Smooth muscle cell (in vitro differentiated cells): ENCODE measurements around the gene UTRN. TPM values are rescaled to one million over a fixed set of nuclear protein-coding genes. Genes with fewer than 3 reads are reported as not detected.

Experiments
- DNase-seq: peaks from one replicate; lab custom pipeline; 2025; ENCODE audit not compliant: unreplicated experiment; lab: John Stamatoyannopoulos, UW
- H2AFZ ChIP-seq: fragments of 200-600 bp; sonication (generic); 2 replicates; pipeline ENCODE4 v1.6.0; 2016; ENCODE audit warnings: antibody characterized with exemption, low read depth, mild to moderate bottlenecking
- H3F3A ChIP-seq: fragments of 200-600 bp; sonication (generic); 2 replicates; pipeline ENCODE4 v1.6.0; 2017; ENCODE audit warnings: antibody characterized with exemption, low read depth
- H3K27ac ChIP-seq: fragments of 200-600 bp; sonication (generic); 2 replicates; pipeline ENCODE4 v1.5.1; 2016; ENCODE audit warnings: low read depth, mild to moderate bottlenecking
- H3K27me3 ChIP-seq: fragments of 200-600 bp; sonication (generic); 2 replicates; pipeline ENCODE4 v1.6.1; 2016; ENCODE audit warnings: low read depth, mild to moderate bottlenecking
- H3K36me3 ChIP-seq: fragments of 200-600 bp; sonication (generic); 2 replicates; pipeline ENCODE4 v1.5.1; 2016; ENCODE audit warnings: low read depth
- H3K4me1 ChIP-seq: fragments of 200-600 bp; sonication (generic); 2 replicates; pipeline ENCODE4 v1.5.1; 2016; ENCODE audit warnings: low read depth
- H3K4me2 ChIP-seq: fragments of 200-600 bp; sonication (generic); 2 replicates; pipeline ENCODE4 v1.6.0; 2016; ENCODE audit warnings: mild to moderate bottlenecking
- H3K4me3 ChIP-seq: fragments of 200-600 bp; sonication (generic); 2 replicates; pipeline ENCODE4 v1.5.1; 2016; ENCODE audit warnings: mild to moderate bottlenecking
- H3K79me2 ChIP-seq: fragments of 200-600 bp; sonication (generic); 2 replicates; pipeline ENCODE4 v1.6.0; 2016; ENCODE audit warnings: low read depth, mild to moderate bottlenecking
- H3K9ac ChIP-seq: fragments of 200-600 bp; sonication (generic); 2 replicates; pipeline ENCODE4 v1.6.0; 2016; ENCODE audit warnings: low read depth
- H3K9me3 ChIP-seq: fragments of 200-600 bp; sonication (generic); replicated peaks from 2 replicates; pipeline ENCODE4 v1.5.1; 2016; ENCODE audit warnings: low read depth
- H4K20me1 ChIP-seq: fragments of 200-600 bp; sonication (generic); 2 replicates; pipeline ENCODE4 v1.6.0; 2016; ENCODE audit warnings: low read depth
- CTCF ChIP-seq: fragments of 200-600 bp; sonication (generic); IDR thresholded peaks from 2 replicates; pipeline ENCODE4 v1.5.1; 2017; ENCODE audit warnings: borderline replicate concordance, mild to moderate bottlenecking, antibody characterized with exemption; ENCODE audit not compliant: insufficient read depth, poor library complexity, severe bottlenecking
- WGBS: methylation state at CpG from one replicate; pipeline ENCODE4 v1.1.7; 2016; ENCODE audit warnings: low lambda C conversion rate; 5-methylcytosine and 5-hydroxymethylcytosine counted together
- polyA plus RNA-seq: library from polyadenylated mRNA; unstranded; fragments of >200 nt; fragmentation: Nextera tagmentation; extraction: Ambion mirVana; gene quantifications from 2 replicates; pipeline ENCODE4 v1.2.1, GENCODE V29; 2016
- total RNA-seq: library from RNA; depleted of rRNA; stranded (reverse); fragments of >200 nt; gene quantifications from 2 replicates; pipeline ENCODE4 v1.2.3, GENCODE V29; 2014

Gene UTRN
- total and polyA plus RNA-seq, 2 experiments from 2014 or later: 12.6 to 47.3 TPM

GRCh38 chr6:144248003-144248402 is 37.1 kb upstream of the UTRN start:
- 67% methylated on average over 2 of the region's 2 CpGs for WGBS
- peak overlapping the region; percentile 75 for H3K9ac ChIP-seq

GRCh38 chr6:144248476-144249301 is 36.4 kb upstream of the UTRN start:
- Histone ChIP-seq H3K4me3 (no peak overlapping the region), H4K20me1 (no peaks in the 10 kb centered on the region), H3K9me3 (no peaks in the 10 kb centered on the region), H3K36me3 (no peaks in the 10 kb centered on the region), H3K27me3 (no peaks in the 10 kb centered on the region), H3F3A (no peaks in the 10 kb centered on the region), H3K4me1 (peaks cover 9% of the 10 kb centered on the region), H2AFZ (peak overlapping the region; percentile 12), H3K79me2 (no peaks in the 10 kb centered on the region), H3K27ac (peak overlapping the region; percentile 95), H3K4me2 (peak overlapping the region; percentile 76), H3K9ac (peak overlapping the region; percentile 75)
- TF ChIP-seq CTCF: no peak
- 8% methylated on average over 3 of the region's 3 CpGs for WGBS
- no peak for DNase-seq

More at GRCh38 chr6:144248003-144248402, 37.1 kb upstream of the UTRN start:
- Histone ChIP-seq H2AFZ (no peak overlapping the region), H3K79me2 (no peaks in the 10 kb centered on the region), H3K4me1 (peaks cover 9% of the 10 kb centered on the region), H3K4me2 (peak overlapping the region; percentile 76), H3F3A (no peaks in the 10 kb centered on the region), H4K20me1 (no peaks in the 10 kb centered on the region), H3K27me3 (no peaks in the 10 kb centered on the region), H3K4me3 (no peak overlapping the region), H3K36me3 (no peaks in the 10 kb centered on the region), H3K27ac (peak overlapping the region; percentile 95), H3K9me3 (no peaks in the 10 kb centered on the region)
- no peak for TF ChIP-seq CTCF
- no peak for DNase-seq

GRCh38 chr6:144250276-144250675 is 34.9 kb upstream of the UTRN start:
- no peak overlapping the region for H3K9ac ChIP-seq
- no peaks in the 10 kb centered on the region for H3K79me2 ChIP-seq
- no peak overlapping the region for H3K4me2 ChIP-seq
- DNase-seq: no peak
- H3K4me3 ChIP-seq: no peak overlapping the region
- H3K27ac ChIP-seq: no peak overlapping the region
- H3F3A ChIP-seq: no peaks in the 10 kb centered on the region
- H3K36me3 ChIP-seq: no peaks in the 10 kb centered on the region
- 93% methylated on average over 3 of the region's 3 CpGs for WGBS
- no peak for TF ChIP-seq CTCF
- H3K27me3 ChIP-seq: no peaks in the 10 kb centered on the region
- no peaks in the 10 kb centered on the region for H3K9me3 ChIP-seq
- H4K20me1 ChIP-seq: no peaks in the 10 kb centered on the region
- no peak overlapping the region for H2AFZ ChIP-seq
- peaks cover 9% of the 10 kb centered on the region for H3K4me1 ChIP-seq

- no peak for TF ChIP-seq CTCF
- no peak overlapping the region for H3K4me3 ChIP-seq
- H3K27ac ChIP-seq: no peak overlapping the region
- DNase-seq: no peak
- H3K79me2 ChIP-seq: no peaks in the 10 kb centered on the region
- H4K20me1 ChIP-seq: no peaks in the 10 kb centered on the region
- no peaks in the 10 kb centered on the region for H3K27me3 ChIP-seq
- H2AFZ ChIP-seq: no peak overlapping the region
- H3K4me1 ChIP-seq: peaks cover 9% of the 10 kb centered on the region
- no peak overlapping the region for H3K4me2 ChIP-seq
- no peaks in the 10 kb centered on the region for H3K9me3 ChIP-seq
- no peaks in the 10 kb centered on the region for H3F3A ChIP-seq
- H3K9ac ChIP-seq: no peak overlapping the region
- H3K36me3 ChIP-seq: no peaks in the 10 kb centered on the region
These were observed 32.9 kb upstream of the UTRN start for GRCh38 chr6:144252259-144252658.
